Activated T-helper 2 cell treated with anti-CD3 and anti-CD28 coated beads, Interferon-gamma antibody, Interleukin-2, Interleukin-4, amounts not matched to agents 10 μg/mL and 5 μg/mL and 100 μg/mL, durations not matched to agents 14 hours and 24 hours and 36 hours (primary cell): ENCODE measurements around the gene TSN. TPM values are rescaled to one million over a fixed set of nuclear protein-coding genes. Genes with fewer than 3 reads are reported as not detected.
"Not testable (repeated sequence)": the region's sequence is repeated elsewhere in the genome, so short reads cannot be mapped to it uniquely, and the experiment has no call there.

Source experiments
- DNase-seq: peaks from one replicate; pipeline ENCODE4 v3.0.0; 2021; ENCODE audit warnings: low spot score
- H3K27ac Mint-ChIP-seq: one replicate; pipeline ENCODE4 v1.8.0; 2021; ENCODE audit warnings: mixed read lengths
- H3K27me3 Mint-ChIP-seq: one replicate; pipeline ENCODE4 v1.8.0; 2021; ENCODE audit warnings: low read depth, mixed read lengths
- H3K36me3 Mint-ChIP-seq: one replicate; pipeline ENCODE4 v1.8.0; 2021; ENCODE audit warnings: low read depth, mixed read lengths
- H3K4me1 Mint-ChIP-seq: one replicate; pipeline ENCODE4 v1.8.0; 2021; ENCODE audit warnings: low read depth, mixed read lengths
- H3K4me3 Mint-ChIP-seq: one replicate; pipeline ENCODE4 v1.8.0; 2021; ENCODE audit warnings: low read depth, mild to moderate bottlenecking, moderate library complexity, mixed read lengths
- H3K9me3 Mint-ChIP-seq: one replicate; pipeline ENCODE4 v1.8.0; 2021; ENCODE audit warnings: mixed read lengths
- intact Hi-C: fragments of 100-400 bp; cut with micrococcal nuclease; formaldehyde crosslinking; loops from one replicate; pipeline ENCODE4 v1.15.1; 2023
- total RNA-seq: library from RNA; stranded (reverse); gene quantifications from 2 replicates; pipeline ENCODE4 v1.2.3, GENCODE V29; 2022

TSN gene
- total RNA-seq, 1 donor from 2014 or later: 67.6 TPM

DNA sequence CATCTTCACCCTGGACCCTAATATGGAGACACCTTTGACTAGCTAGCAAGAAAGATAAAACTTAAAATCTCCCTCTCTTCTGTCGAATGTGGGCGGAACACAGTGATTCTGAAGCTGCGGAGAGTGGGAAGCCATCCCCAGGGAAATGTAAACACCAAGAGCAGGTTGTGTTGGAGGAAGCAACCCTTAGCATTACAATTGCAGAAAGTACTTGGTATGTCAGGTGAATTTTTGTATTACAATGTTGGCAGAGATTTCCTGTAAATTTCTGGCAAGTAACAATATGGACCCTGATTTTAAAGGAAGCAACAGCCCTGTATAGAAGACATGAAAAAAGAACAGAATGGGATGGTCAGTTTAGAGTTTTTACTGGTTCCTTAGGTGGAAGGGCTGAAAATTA lies 35.8 kb downstream of the TSN start:
- intact Hi-C loops: no loop called here
- no peak overlapping the region for H3K27ac Mint-ChIP-seq
- peaks cover 3% of the 10 kb centered on the region for H3K4me1 Mint-ChIP-seq
- peaks cover 9% of the 10 kb centered on the region for H3K27me3 Mint-ChIP-seq
- H3K4me3 Mint-ChIP-seq: no peak overlapping the region
- no peak for DNase-seq
- H3K36me3 Mint-ChIP-seq: no peaks in the 10 kb centered on the region
- no peaks in the 10 kb centered on the region for H3K9me3 Mint-ChIP-seq

DNA sequence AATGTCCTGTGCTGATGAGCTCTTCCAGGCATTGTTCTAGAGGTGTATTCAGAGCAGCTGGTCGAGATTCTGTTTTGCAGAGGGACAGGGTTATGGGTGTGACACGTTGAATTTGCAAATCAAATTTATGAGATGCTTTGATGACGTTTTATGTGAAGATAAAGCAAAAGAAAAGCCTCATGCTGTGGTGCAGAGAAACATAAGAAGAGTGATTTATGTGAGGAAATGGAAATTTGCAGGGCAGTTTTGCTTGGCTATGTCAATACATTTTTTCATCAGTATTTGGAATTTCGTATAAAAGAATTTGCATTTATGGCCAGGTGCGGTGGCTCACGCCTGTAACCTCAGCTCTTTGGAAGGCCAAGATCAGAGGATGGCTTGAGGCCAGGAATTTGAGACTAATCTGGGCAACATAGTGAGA lies 36.4 kb downstream of the TSN start:
- H3K27me3 Mint-ChIP-seq: peaks cover 11% of the 10 kb centered on the region
- no peak overlapping the region for H3K27ac Mint-ChIP-seq
- intact Hi-C loops: no loop called here
- H3K4me1 Mint-ChIP-seq: peaks cover 3% of the 10 kb centered on the region
- no peak for DNase-seq
- H3K36me3 Mint-ChIP-seq: no peaks in the 10 kb centered on the region
- no peaks in the 10 kb centered on the region for H3K9me3 Mint-ChIP-seq
- no peak overlapping the region for H3K4me3 Mint-ChIP-seq

DNA sequence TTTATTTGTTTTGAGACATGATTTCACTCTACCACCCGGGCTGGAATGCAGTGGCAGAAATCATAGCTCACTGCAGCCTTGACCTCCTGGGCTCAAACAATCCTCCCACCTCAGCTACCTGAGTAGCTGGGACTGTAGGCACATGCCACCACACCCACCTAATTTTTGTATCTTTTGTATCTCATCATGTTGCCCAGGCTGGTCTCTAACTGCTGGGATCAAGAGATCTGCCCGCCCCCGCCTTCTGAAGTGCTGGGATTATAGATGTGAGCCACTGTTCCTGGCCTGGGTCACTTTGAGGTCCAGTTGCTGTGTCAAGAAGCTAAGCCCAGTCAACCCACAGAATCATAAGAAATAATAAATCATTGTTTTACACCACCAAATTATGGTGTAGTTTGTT lies 38.4 kb downstream of the TSN start:
- no peak overlapping the region for H3K4me3 Mint-ChIP-seq
- peaks cover 9% of the 10 kb centered on the region for H3K27me3 Mint-ChIP-seq
- no peaks in the 10 kb centered on the region for H3K9me3 Mint-ChIP-seq
- no peak overlapping the region for H3K27ac Mint-ChIP-seq
- intact Hi-C loops: no loop called here
- peaks cover 3% of the 10 kb centered on the region for H3K4me1 Mint-ChIP-seq
- H3K36me3 Mint-ChIP-seq: no peaks in the 10 kb centered on the region
- DNase-seq: no peak

DNA sequence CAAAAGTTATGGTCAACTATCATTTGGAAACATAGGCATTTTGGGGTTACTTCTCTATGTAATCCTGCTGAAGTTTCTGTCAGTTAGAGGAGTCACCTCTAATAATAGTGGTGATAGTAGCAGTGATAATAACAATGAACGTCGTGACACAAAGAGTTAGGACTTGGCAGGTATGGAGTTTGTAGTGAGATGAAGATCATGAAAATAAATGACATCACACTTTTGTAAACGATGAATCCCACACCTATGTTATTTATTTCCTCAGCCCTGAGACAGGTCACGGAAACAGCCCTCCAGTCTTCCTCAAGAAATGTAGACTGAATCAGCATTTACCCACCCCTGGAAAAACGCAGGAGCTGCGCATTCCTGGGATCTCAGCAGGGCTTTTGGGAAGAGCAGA lies 38.8 kb downstream of the TSN start:
- intact Hi-C loops: no loop called here
- Mint-ChIP-seq H3K9me3 (no peaks in the 10 kb centered on the region), H3K36me3 (no peaks in the 10 kb centered on the region), H3K4me3 (no peak overlapping the region), H3K4me1 (peaks cover 3% of the 10 kb centered on the region), H3K27ac (no peak overlapping the region), H3K27me3 (peaks cover 9% of the 10 kb centered on the region)
- DNase-seq: no peak

DNA sequence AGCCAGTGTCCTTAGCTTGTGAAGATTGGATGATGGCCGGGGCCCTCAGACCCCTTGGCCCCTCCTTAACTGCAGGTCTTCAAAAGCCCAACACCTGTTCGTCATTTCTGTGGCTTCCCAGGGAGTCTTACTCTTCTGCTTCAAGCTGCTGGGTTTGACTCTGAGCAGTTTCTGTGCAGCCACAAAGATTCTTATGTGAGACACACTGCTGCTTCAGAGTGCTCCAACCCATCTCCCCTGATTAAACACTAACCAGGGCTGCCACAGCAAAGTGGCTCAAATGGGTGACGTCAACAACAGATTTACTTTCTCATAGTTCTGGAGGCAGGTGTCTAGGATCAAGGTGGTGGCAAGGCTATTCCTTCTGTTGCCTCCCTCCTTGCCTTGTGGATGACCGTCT lies 40.8 kb downstream of the TSN start:
- DNase-seq: no peak
- Mint-ChIP-seq H3K36me3 (no peaks in the 10 kb centered on the region), H3K27me3 (peaks cover 2% of the 10 kb centered on the region), H3K9me3 (no peaks in the 10 kb centered on the region), H3K27ac (no peak overlapping the region), H3K4me3 (no peak overlapping the region), H3K4me1 (no peaks in the 10 kb centered on the region)
- intact Hi-C loops: no loop called here

DNA sequence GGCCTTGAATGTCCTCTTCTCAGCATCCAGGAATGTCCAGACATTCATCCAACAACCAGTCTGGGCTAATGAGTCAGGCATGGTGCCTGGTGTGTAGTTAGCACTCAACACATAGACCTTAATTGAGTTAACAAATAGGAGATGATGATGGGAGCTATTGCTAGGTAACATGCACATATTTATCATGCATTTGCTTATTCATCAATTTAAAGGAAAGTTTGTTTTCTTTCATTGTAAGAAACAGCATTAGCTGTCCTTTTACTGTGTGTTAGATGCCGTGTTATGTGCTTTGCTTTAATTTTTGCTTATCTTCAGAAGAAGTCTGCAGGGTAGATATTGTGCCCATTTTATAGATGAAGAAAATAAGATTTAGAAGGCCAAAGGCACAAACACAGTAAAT lies 43.2 kb downstream of the TSN start:
- no peaks in the 10 kb centered on the region for H3K36me3 Mint-ChIP-seq

DNA sequence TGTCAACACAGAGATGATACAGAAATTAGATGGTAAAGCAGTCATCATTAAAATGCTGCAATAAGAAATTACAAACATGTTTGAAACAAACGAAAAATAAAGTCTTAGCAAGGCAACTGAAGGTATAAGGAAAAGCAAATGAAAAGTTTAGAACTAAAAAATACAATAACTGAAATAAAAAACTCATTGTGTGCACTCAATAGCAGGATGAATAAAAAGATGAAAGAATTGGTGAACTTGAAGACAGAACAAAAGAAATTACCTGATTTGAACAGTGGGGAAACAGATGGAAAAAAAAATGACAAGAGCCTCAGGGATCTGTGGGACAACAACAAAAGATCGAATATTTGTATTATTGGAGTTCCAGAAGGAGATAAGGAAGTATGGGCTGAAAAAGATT lies 46.5 kb downstream of the TSN start:
- H3K27ac Mint-ChIP-seq: no peak overlapping the region
- H3K4me1 Mint-ChIP-seq: peaks cover 3% of the 10 kb centered on the region
- DNase-seq: no peak
- intact Hi-C loops: no loop called here
- H3K4me3 Mint-ChIP-seq: no peak overlapping the region
- H3K36me3 Mint-ChIP-seq: no peaks in the 10 kb centered on the region
- peaks cover 8% of the 10 kb centered on the region for H3K9me3 Mint-ChIP-seq
- H3K27me3 Mint-ChIP-seq: peaks cover 16% of the 10 kb centered on the region

More for the DNA sequence above, 43.2 kb downstream of the TSN start:
- Mint-ChIP-seq H3K4me1 (no peaks in the 10 kb centered on the region), H3K27ac (no peak overlapping the region), H3K4me3 (no peak overlapping the region), H3K9me3 (peaks cover 8% of the 10 kb centered on the region), H3K27me3 (peaks cover 11% of the 10 kb centered on the region)
- intact Hi-C loops: no loop called here
- no peak for DNase-seq

DNA sequence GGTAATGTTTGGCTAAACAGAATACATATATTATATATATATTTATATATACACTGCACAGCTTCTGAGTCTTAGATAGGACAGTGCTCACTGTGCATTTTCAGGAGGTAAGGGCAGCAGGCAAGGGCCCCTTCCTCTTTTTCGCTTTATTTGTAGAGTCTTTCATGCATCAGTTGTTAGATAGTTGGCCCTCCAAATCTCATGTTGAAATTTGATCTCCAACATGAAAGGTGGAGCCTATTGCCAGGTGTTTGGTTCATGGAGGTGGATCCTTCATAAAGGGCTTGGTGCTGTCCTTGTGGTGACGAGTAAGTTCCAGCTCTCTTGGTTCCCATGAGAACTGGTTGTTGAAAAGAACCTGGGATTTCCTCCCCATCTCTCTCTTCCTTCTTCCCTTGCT lies 48.1 kb downstream of the TSN start:
- DNase-seq: no peak
- intact Hi-C loops: no loop called here
- peaks cover 18% of the 10 kb centered on the region for H3K27me3 Mint-ChIP-seq
- H3K9me3 Mint-ChIP-seq: peaks cover 8% of the 10 kb centered on the region
- H3K27ac Mint-ChIP-seq: no peak overlapping the region
- peaks cover 3% of the 10 kb centered on the region for H3K4me1 Mint-ChIP-seq
- no peak overlapping the region for H3K4me3 Mint-ChIP-seq
- H3K36me3 Mint-ChIP-seq: no peaks in the 10 kb centered on the region

DNA sequence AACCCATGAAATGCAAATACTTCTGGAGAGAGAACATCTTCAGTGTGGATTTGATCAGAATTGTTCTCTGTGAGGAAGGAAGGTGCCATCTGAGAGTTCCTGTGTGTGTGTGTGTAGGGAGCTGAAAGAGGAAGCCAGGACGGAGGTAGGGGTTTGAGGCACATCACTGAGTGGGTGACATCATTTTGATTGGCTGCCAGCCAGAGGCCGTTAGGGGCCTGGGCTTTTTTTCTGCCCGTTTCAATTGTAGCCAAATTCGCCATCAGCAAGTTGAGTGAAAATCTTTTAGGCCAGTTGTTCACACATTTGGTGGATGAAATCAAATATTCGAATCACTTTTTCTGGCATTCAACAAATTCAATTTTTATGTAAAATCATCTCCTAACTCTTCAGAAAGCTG lies 48.9 kb downstream of the TSN start:
- peaks cover 3% of the 10 kb centered on the region for H3K4me1 Mint-ChIP-seq
- intact Hi-C loops: no loop called here
- no peak for DNase-seq
- no peak overlapping the region for H3K27ac Mint-ChIP-seq
- H3K9me3 Mint-ChIP-seq: peaks cover 8% of the 10 kb centered on the region
- no peak overlapping the region for H3K4me3 Mint-ChIP-seq
- peaks cover 18% of the 10 kb centered on the region for H3K27me3 Mint-ChIP-seq
- H3K36me3 Mint-ChIP-seq: no peaks in the 10 kb centered on the region

DNA sequence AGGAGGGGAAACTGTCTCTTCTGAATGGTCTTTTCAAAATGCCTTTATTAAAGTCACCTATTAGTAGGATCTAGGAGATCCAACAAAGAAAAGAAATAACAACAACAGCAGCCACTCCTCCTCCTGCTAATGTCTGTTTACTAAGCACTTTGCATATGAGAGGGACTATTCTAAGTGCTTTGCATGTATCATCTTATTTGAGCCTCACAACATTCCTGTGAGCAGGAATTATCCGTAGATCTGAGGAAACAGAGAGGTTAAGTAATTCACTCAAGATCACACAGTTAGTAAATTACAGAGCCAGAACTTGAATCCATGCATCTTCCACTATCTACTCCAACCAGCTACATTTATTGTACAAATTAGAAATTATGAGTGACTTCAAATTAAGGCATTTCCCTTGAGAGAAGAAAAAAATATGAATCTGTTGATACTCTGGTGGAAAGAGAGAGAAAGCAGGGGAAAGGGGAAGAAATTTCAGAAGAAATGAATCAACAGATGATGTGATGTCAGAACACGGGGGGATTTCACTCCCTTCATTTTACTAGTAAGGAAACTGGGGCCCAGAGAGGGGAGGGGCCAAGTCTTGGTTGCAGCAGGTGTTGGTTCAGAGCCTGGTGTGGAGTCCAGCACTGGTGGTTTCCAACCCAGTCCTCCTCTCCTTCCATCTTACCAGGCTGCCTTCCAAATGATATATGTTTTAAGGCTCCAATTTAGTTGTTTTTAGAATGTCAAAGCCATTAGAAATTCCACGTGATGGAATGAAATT lies 49.7 kb downstream of the TSN start:
- Mint-ChIP-seq H3K9me3 (peaks cover 8% of the 10 kb centered on the region), H3K27me3 (peaks cover 18% of the 10 kb centered on the region), H3K4me3 (no peak overlapping the region), H3K4me1 (peaks cover 3% of the 10 kb centered on the region), H3K36me3 (no peaks in the 10 kb centered on the region), H3K27ac (no peak overlapping the region)
- no peak for DNase-seq
- intact Hi-C loops: no loop called here

DNA sequence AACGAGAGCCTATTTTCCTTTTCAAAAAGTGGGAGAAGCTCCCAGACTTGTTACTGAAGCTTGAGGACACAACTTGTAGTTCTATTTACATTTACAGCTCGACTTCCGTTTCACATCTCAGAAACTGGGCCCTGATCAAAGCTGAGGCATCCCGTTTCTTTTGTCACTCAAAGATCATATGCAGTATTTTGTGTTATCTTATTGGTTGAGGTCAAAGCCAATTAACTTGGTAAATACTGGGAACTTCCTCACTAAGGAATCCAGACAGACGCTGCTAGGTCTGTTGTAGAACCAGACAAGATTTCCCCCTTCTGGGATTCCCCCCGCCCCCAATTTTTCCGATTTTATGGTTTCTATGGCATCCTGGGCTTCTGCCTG lies 50.3 kb downstream of the TSN start:
- Mint-ChIP-seq H3K4me1 (peaks cover 3% of the 10 kb centered on the region), H3K9me3 (peaks cover 8% of the 10 kb centered on the region), H3K27me3 (peaks cover 18% of the 10 kb centered on the region), H3K4me3 (no peak overlapping the region), H3K27ac (no peak overlapping the region), H3K36me3 (no peaks in the 10 kb centered on the region)
- no peak for DNase-seq
- intact Hi-C loops: no loop called here

DNA sequence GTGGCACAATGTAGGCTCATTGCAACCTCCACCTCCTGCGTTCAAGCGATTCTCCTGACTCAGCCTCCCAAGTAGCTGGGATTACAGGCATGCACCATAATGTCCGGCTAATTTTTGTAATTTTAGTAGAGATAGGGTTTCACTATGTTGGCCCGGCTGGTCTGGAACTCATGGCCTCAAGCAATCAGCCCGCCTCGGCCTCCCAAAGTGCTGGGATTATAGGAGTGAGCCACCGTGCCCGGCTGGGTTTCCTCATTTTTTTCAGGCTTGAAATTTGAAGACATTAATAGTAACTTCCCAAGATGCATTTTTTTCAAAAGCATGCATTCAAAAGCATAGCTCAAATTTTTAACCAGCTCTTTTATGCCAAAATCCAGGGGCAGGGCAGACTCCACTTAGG lies 52.3 kb downstream of the TSN start:
- H3K4me3 Mint-ChIP-seq, intact Hi-C loops, H3K36me3 Mint-ChIP-seq, H3K27ac Mint-ChIP-seq, DNase-seq, H3K9me3 Mint-ChIP-seq, H3K4me1 Mint-ChIP-seq: not testable (repeated sequence)
- H3K27me3 Mint-ChIP-seq: peaks cover 11% of the 10 kb centered on the region

DNA sequence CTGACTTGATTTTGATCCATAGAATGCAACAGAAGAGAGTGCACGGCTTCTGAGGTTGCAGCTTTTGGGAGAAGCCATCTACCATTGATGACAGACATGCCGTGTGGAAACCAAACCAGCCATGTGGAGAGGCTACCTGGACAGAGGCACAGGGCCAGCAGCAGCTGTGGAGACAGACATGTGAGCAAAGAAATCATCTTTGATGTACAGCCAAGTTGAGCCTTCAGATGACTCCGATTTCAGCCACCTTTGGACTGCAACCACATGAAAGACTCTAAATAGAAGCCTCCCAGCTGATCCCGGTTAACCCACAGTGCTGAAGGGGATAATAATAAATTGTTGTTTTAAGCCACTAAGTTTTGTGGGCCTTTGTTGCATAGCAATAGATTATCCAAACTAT lies 54.2 kb downstream of the TSN start:
- DNase-seq: no peak
- Mint-ChIP-seq H3K4me1 (no peaks in the 10 kb centered on the region), H3K4me3 (no peak overlapping the region), H3K36me3 (no peaks in the 10 kb centered on the region), H3K27me3 (peaks cover 5% of the 10 kb centered on the region), H3K27ac (no peak overlapping the region), H3K9me3 (no peaks in the 10 kb centered on the region)
- intact Hi-C loops: no loop called here
